Lung (tissue), 16 donors: Measurements from ENCODE around the gene RASD1. TPM values are rescaled to one million over a fixed set of nuclear protein-coding genes. Genes with fewer than 3 reads are reported as not detected.

Experiments used
- ATAC-seq: fragments of 200-7000 bp; cut with Tn5 transposase; one replicate; pipeline ENCODE4 v1.9.1; 2020; ENCODE audit warnings: moderate number of reproducible peaks; ENCODE audit not compliant: insufficient read depth, low FRiP score
- DNase-seq, 3 donors: peaks; one replicate each; pipeline ENCODE4 v3.0.0-alpha.2; 2013 to 2017
- H3K27ac ChIP-seq, 2 donors: one replicate each; pipeline ENCODE4 v1.5.1; 2013; ENCODE audit warnings: mild to moderate bottlenecking in 2 of 2, moderate library complexity in 2 of 2, control low read depth in 1 of 2, inconsistent platforms in 1 of 2, low read depth in 1 of 2, low read length in 1 of 2
- H3K27me3 ChIP-seq, 3 donors: one replicate each; pipeline ENCODE4 v1.5.1; 2013; ENCODE audit warnings: low read length in 2 of 3; ENCODE audit not compliant: control insufficient read depth in 3 of 3, insufficient read depth in 3 of 3
- H3K36me3 ChIP-seq, 4 donors: one replicate each; pipeline ENCODE4 v1.5.1; 2013; ENCODE audit warnings: low read length in 4 of 4, mild to moderate bottlenecking in 1 of 4, moderate library complexity in 1 of 4; ENCODE audit not compliant: control insufficient read depth in 4 of 4, insufficient read depth in 4 of 4
- H3K4me1 ChIP-seq, 5 donors: one replicate each; pipeline ENCODE4 v1.5.1; 2013; ENCODE audit warnings: low read length in 5 of 5, mild to moderate bottlenecking in 2 of 5, moderate library complexity in 1 of 5; ENCODE audit not compliant: control insufficient read depth in 5 of 5, insufficient read depth in 5 of 5
- H3K4me3 ChIP-seq: one replicate; pipeline ENCODE4 v1.5.1; 2013; ENCODE audit warnings: mild to moderate bottlenecking, control low read depth, moderate library complexity
- H3K9ac ChIP-seq, 2 donors: one replicate each; pipeline ENCODE4 v1.5.1; 2013; ENCODE audit warnings: low read length in 2 of 2, control low read depth in 1 of 2; ENCODE audit not compliant: insufficient read depth in 1 of 2
- H3K9me3 ChIP-seq, 4 donors: one replicate each; pipeline ENCODE4 v1.5.1; 2013; ENCODE audit warnings: low read length in 3 of 4, mild to moderate bottlenecking in 1 of 4, moderate library complexity in 1 of 4; ENCODE audit not compliant: control insufficient read depth in 4 of 4, insufficient read depth in 3 of 4
- CTCF ChIP-seq: IDR thresholded peaks from 2 replicates; pipeline ENCODE4 v1.5.1; 2012; ENCODE audit warnings: mild to moderate bottlenecking; ENCODE audit errors: control extremely low read depth, extremely low read depth
- WGBS, 2 donors: extraction: QIAGEN DNeasy Blood & Tissue Kit; methylation state at CpG; one replicate each; pipeline ENCODE4 v1.1.7; 2013; 5-methylcytosine and 5-hydroxymethylcytosine counted together
- long read RNA-seq, 5 donors: transcript quantifications; one replicate each; lab custom pipeline, GENCODE V29; 2026
- polyA plus RNA-seq, 2 donors: library from polyadenylated mRNA; stranded (reverse); fragments of 200-250 nt; gene quantifications; one replicate each; pipeline ENCODE4 v1.2.1, GENCODE V29; 2013
- total RNA-seq, 2 donors: library from RNA; depleted of rRNA in 1 of 2; stranded (reverse); fragments of >200 nt in 1 of 2; gene quantifications; one replicate each; pipeline ENCODE4 v1.2.1, GENCODE V29; 2014 to 2021
- donor health status: control.
- donor health status: control.
- donor health status: Bipolar disorder and iron deficiency.
- donor health status: healthy.
- donor health status: DM: yes; HTN: yes; CAD: no.

RASD1 gene, protein sequence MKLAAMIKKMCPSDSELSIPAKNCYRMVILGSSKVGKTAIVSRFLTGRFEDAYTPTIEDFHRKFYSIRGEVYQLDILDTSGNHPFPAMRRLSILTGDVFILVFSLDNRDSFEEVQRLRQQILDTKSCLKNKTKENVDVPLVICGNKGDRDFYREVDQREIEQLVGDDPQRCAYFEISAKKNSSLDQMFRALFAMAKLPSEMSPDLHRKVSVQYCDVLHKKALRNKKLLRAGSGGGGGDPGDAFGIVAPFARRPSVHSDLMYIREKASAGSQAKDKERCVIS
- total RNA-seq (10 to 100 TPM in 1 of 2 donors, 1 to 10 TPM in 1; 3.8 to 11.4 TPM), polyA plus RNA-seq (10 to 100 TPM; 13.5 to 53.8 TPM)
- long read RNA-seq, donor 1, partial matches to known transcripts = 0 of 1 reads
- long read RNA-seq, donor 1, other reads (novel, unspliced or antisense) = 0 of 1 reads
- long read RNA-seq, donor 2, partial matches to known transcripts = 0 of 1 reads
- long read RNA-seq, donor 2, other reads (novel, unspliced or antisense) = 0 of 1 reads
- long read RNA-seq, donor 3, partial matches to known transcripts = 0 of 2 reads
- long read RNA-seq, donor 3, other reads (novel, unspliced or antisense) = 0 of 2 reads
- long read RNA-seq, donor 4 = 0 reads
- long read RNA-seq, donor 5, partial matches to known transcripts = 0 of 1 reads
- long read RNA-seq, donor 5, other reads (novel, unspliced or antisense) = 0 of 1 reads

GRCh38 chr17:17496189-17497064 lies at the start of gene RASD1:
RASD1 (minus strand) TSS chr17:17496395; CDS start chr17:17496181, 214 bp downstream.
- H3K4me1 ChIP-seq = peaks cover 0 to 9% (median 0%) of the 10 kb centered on the region in 5 donors
- H3K27me3 ChIP-seq = peaks cover 0 to 6% (median 0%) of the 10 kb centered on the region in 3 donors
- peak; percentile 94 for ATAC-seq
- H3K9me3 ChIP-seq = no peaks in the 10 kb centered on the region
- peak; percentile 86 to 90 (median 88) for DNase-seq
- H3K4me3 ChIP-seq = peak within 1 kb of the TSS; percentile 56
- H3K9ac ChIP-seq = no peak within 1 kb of the TSS
- peaks cover 5 to 15% (median 6%) of the 10 kb centered on the region in 4 donors for H3K36me3 ChIP-seq
- H3K27ac ChIP-seq = peak within 1 kb of the TSS; percentile 83 to 89
- TF ChIP-seq CTCF = peak; percentile 94
- WGBS, 2 donors = 0 to 1% methylated on average over 74 to 93 of the region's 93 CpGs

- Histone ChIP-seq H3K9ac (no peak overlapping the region), H3K36me3 (no peaks in the 10 kb centered on the region), H3K9me3 (no peaks in the 10 kb centered on the region), H3K27ac (no peak overlapping the region), H3K4me1 (peaks cover 0 to 5% (median 1%) of the 10 kb centered on the region in 5 donors), H3K27me3 (no peaks in the 10 kb centered on the region), H3K4me3 (no peak overlapping the region)
- DNase-seq (no peak), ATAC-seq (no peak)
- no peak for TF ChIP-seq CTCF
- 95 to 96% methylated on average over 7 of the region's 7 CpGs for WGBS, 2 donors
Observed at GRCh38 chr17:17545984-17546383, 49.8 kb upstream of the RASD1 start.

DNA sequence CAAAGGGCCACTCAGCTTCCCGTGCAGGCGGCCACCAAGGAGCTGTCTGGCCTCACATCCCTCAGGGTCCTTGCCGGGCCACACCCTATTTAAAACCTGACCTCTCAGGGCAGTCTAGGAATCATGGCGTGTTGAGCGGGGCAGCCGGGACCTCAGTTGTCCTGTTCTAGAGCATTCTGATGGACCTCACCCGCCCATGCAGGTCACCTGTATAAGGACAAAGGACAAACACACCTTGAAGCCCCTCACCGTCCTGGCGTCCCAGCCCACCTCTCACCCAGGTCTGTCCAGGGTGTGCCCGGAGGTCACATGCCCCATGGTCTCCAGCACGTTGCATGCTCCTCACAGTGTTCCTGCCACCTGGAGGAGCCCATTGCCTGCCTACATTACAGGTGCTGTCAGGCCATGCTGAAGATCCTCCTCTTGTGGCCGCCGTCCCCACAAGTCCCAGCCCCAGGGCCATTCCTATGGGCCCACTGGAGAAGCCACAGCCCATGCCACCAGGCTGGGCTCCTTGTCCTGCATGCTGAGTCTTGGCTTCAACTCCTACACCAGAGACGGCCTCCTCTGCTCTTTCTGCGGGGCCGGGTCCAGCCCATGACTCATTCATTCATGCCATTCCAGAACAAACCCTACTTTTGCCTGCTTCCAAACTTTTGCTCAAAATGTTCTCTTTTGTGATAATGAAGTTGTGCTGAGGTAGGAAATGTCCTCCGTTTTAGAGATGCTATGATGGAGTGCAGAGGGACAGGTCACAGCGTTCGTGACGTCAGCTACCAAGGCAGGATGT lies 49.0 kb upstream of the RASD1 start:
- no peak for ATAC-seq

More for the DNA sequence above, 49.0 kb upstream of the RASD1 start:
- no peaks in the 10 kb centered on the region for H3K27me3 ChIP-seq
- H3K9ac ChIP-seq = no peak overlapping the region
- DNase-seq = no peak
- H3K9me3 ChIP-seq = no peaks in the 10 kb centered on the region
- no peaks in the 10 kb centered on the region for H3K36me3 ChIP-seq
- H3K27ac ChIP-seq = no peak overlapping the region
- WGBS, 2 donors = 92 to 94% methylated on average over 20 of the region's 20 CpGs
- no peak for TF ChIP-seq CTCF
- peaks cover 0 to 10% (median 5%) of the 10 kb centered on the region in 5 donors for H3K4me1 ChIP-seq
- H3K4me3 ChIP-seq = no peak overlapping the region
